Activated CD8-positive, alpha-beta T cell treated with anti-CD3 and anti-CD28 coated beads for 36 hours (primary cell): ENCODE results near the gene CLSTN2. TPM values are rescaled to one million over a fixed set of nuclear protein-coding genes. Genes with fewer than 3 reads are reported as not detected.

Experiments
- ATAC-seq: fragments of 200-7000 bp; cut with Tn5 transposase; one replicate; pipeline ENCODE4 v1.10.0; 2021; ENCODE audit warnings: mild to moderate bottlenecking, moderate library complexity
- CTCF ChIA-PET: fragments of 350-600 bp; sonication (Branson Sonifier 250); formaldehyde crosslinking; loops from one replicate; lab custom pipeline; 2021; ENCODE audit warnings: antibody characterized with exemption; lab: Charles Lee
- POLR2A ChIA-PET: fragments of 350-600 bp; sonication (Branson Sonifier 250); formaldehyde crosslinking; loops from one replicate; lab custom pipeline; 2021; ENCODE audit warnings: antibody characterized with exemption; lab: Charles Lee
- DNase-seq: peaks from one replicate; pipeline ENCODE4 v3.0.0-alpha.2; 2020
- H3K27ac Mint-ChIP-seq: one replicate; pipeline ENCODE4 v1.8.0; 2021; ENCODE audit warnings: mild to moderate bottlenecking, mixed read lengths
- H3K27me3 Mint-ChIP-seq: one replicate; pipeline ENCODE4 v1.8.0; 2021; ENCODE audit warnings: mixed read lengths
- H3K36me3 Mint-ChIP-seq: one replicate; pipeline ENCODE4 v1.8.0; 2021; ENCODE audit warnings: low read depth, mixed read lengths
- H3K4me1 Mint-ChIP-seq: one replicate; pipeline ENCODE4 v1.8.0; 2021; ENCODE audit warnings: low read depth, mixed read lengths
- H3K4me3 Mint-ChIP-seq: one replicate; pipeline ENCODE4 v1.8.0; 2021; ENCODE audit warnings: mild to moderate bottlenecking, moderate library complexity, mixed read lengths
- H3K9me3 Mint-ChIP-seq: one replicate; pipeline ENCODE4 v1.8.0; 2021; ENCODE audit warnings: mixed read lengths
- CTCF ChIP-seq: fragments of 200-600 bp; IDR thresholded peaks from one replicate; pipeline ENCODE4 v1.8.0; 2022; ENCODE audit warnings: antibody characterized with exemption, mild to moderate bottlenecking
- intact Hi-C: fragments of 100-400 bp; cut with micrococcal nuclease; formaldehyde crosslinking; loops from one replicate; pipeline ENCODE4 v1.10.0; 2022
- total RNA-seq, 2 experiments: library from RNA; stranded (reverse); gene quantifications; one replicate each; pipeline ENCODE4 v1.2.3, GENCODE V29; 2021

CLSTN2 gene
- total RNA-seq, 2 experiments from 2014 or later: not detected

- ATAC-seq: no peak
- Mint-ChIP-seq H3K4me1 (no peaks in the 10 kb centered on the region), H3K9me3 (no peaks in the 10 kb centered on the region), H3K27ac (no peak overlapping the region), H3K36me3 (no peaks in the 10 kb centered on the region), H3K4me3 (no peak overlapping the region), H3K27me3 (no peaks in the 10 kb centered on the region)
- ChIA-PET CTCF (no interaction called here), POLR2A (interaction anchor here (0.7 kb wide), 1 partner anchor 37 kb away, joined by 3 read pairs; no protein-coding TSS in a partner anchor)
- intact Hi-C loops: no loop called here
- no peak for TF ChIP-seq CTCF
- DNase-seq: no peak
Measured at GRCh38 chr3:140394488-140395133, 459.6 kb downstream of the CLSTN2 start.

- ChIA-PET POLR2A (interaction anchor here (0.7 kb wide), 1 partner anchor 38 kb away, joined by 3 read pairs; no protein-coding TSS in a partner anchor), CTCF (no interaction called here)
- no peaks in the 10 kb centered on the region for H3K36me3 Mint-ChIP-seq
- ATAC-seq (no peak), DNase-seq (no peak)
- no peak for TF ChIP-seq CTCF
- H3K27ac Mint-ChIP-seq: no peak overlapping the region
- no peaks in the 10 kb centered on the region for H3K27me3 Mint-ChIP-seq
- intact Hi-C loops: no loop called here
- no peaks in the 10 kb centered on the region for H3K4me1 Mint-ChIP-seq
- H3K4me3 Mint-ChIP-seq: no peak overlapping the region
- no peaks in the 10 kb centered on the region for H3K9me3 Mint-ChIP-seq
Measured at GRCh38 chr3:140395134-140396075, 460.4 kb downstream of the CLSTN2 start.

- POLR2A ChIA-PET: no interaction called here
- ATAC-seq: no peak
- intact Hi-C loops: no loop called here
- H3K4me3 Mint-ChIP-seq: no peak overlapping the region
- no peak for DNase-seq
- CTCF ChIA-PET: no interaction called here
- H3K27me3 Mint-ChIP-seq: no peaks in the 10 kb centered on the region
- TF ChIP-seq CTCF: no peak
- H3K36me3 Mint-ChIP-seq: no peaks in the 10 kb centered on the region
- H3K4me1 Mint-ChIP-seq: no peaks in the 10 kb centered on the region
- H3K27ac Mint-ChIP-seq: no peak overlapping the region
- no peaks in the 10 kb centered on the region for H3K9me3 Mint-ChIP-seq
Measured at GRCh38 chr3:140396110-140396509, 461.1 kb downstream of the CLSTN2 start.

- Mint-ChIP-seq H3K4me1 (no peaks in the 10 kb centered on the region), H3K4me3 (no peak overlapping the region), H3K27ac (no peak overlapping the region), H3K36me3 (no peaks in the 10 kb centered on the region), H3K27me3 (peaks cover 2% of the 10 kb centered on the region), H3K9me3 (no peaks in the 10 kb centered on the region)
- ChIA-PET POLR2A (no interaction called here), CTCF (no interaction called here)
- no peak for ATAC-seq
- DNase-seq: no peak
- no peak for TF ChIP-seq CTCF
- intact Hi-C loops: no loop called here
Measured at GRCh38 chr3:140397847-140398246, 462.9 kb downstream of the CLSTN2 start.

GRCh38 chr3:140398387-140398786 lies 463.4 kb downstream of the CLSTN2 start:
- POLR2A ChIA-PET: no interaction called here
- ATAC-seq (no peak), DNase-seq (no peak)
- no peak overlapping the region for H3K27ac Mint-ChIP-seq
- no peaks in the 10 kb centered on the region for H3K9me3 Mint-ChIP-seq
- peaks cover 3% of the 10 kb centered on the region for H3K27me3 Mint-ChIP-seq
- intact Hi-C loops: no loop called here
- H3K36me3 Mint-ChIP-seq: no peaks in the 10 kb centered on the region
- CTCF ChIA-PET: no interaction called here
- TF ChIP-seq CTCF: no peak
- no peaks in the 10 kb centered on the region for H3K4me1 Mint-ChIP-seq
- H3K4me3 Mint-ChIP-seq: no peak overlapping the region
